Measurements from ENCODE around the gene LMOD3.

GRCh38 chr3:69094467-69095205, 27.8 kb downstream of the LMOD3 start:
- TF ChIP-seq, protein P1, sequence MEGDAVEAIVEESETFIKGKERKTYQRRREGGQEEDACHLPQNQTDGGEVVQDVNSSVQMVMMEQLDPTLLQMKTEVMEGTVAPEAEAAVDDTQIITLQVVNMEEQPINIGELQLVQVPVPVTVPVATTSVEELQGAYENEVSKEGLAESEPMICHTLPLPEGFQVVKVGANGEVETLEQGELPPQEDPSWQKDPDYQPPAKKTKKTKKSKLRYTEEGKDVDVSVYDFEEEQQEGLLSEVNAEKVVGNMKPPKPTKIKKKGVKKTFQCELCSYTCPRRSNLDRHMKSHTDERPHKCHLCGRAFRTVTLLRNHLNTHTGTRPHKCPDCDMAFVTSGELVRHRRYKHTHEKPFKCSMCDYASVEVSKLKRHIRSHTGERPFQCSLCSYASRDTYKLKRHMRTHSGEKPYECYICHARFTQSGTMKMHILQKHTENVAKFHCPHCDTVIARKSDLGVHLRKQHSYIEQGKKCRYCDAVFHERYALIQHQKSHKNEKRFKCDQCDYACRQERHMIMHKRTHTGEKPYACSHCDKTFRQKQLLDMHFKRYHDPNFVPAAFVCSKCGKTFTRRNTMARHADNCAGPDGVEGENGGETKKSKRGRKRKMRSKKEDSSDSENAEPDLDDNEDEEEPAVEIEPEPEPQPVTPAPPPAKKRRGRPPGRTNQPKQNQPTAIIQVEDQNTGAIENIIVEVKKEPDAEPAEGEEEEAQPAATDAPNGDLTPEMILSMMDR (IDR thresholded peaks at IDR 0.05): no peak
- TF ChIP-seq POLR2AphosphoS5 (IDR thresholded peaks at IDR 0.05) (no peak), EP300 (IDR thresholded peaks at IDR 0.05) (no peak)
